Glomerular endothelial cell (primary cell): ENCODE measurements around the gene HNRNPAB. TPM values are rescaled to one million over a fixed set of nuclear protein-coding genes. Genes with fewer than 3 reads are reported as not detected.

Experiments used
- DNase-seq: peaks from one replicate; pipeline ENCODE4 v3.0.0-alpha.2; 2011; ENCODE audit warnings: low read depth, low spot score; ENCODE audit errors: extremely low read depth
- total RNA-seq: library from RNA; depleted of rRNA; stranded (reverse); fragments of >200 nt; gene quantifications from 2 replicates; pipeline ENCODE4 v1.2.3, GENCODE V29; 2015

HNRNPAB gene
- total RNA-seq: 106 and 146 TPM in 2 replicates

DNA sequence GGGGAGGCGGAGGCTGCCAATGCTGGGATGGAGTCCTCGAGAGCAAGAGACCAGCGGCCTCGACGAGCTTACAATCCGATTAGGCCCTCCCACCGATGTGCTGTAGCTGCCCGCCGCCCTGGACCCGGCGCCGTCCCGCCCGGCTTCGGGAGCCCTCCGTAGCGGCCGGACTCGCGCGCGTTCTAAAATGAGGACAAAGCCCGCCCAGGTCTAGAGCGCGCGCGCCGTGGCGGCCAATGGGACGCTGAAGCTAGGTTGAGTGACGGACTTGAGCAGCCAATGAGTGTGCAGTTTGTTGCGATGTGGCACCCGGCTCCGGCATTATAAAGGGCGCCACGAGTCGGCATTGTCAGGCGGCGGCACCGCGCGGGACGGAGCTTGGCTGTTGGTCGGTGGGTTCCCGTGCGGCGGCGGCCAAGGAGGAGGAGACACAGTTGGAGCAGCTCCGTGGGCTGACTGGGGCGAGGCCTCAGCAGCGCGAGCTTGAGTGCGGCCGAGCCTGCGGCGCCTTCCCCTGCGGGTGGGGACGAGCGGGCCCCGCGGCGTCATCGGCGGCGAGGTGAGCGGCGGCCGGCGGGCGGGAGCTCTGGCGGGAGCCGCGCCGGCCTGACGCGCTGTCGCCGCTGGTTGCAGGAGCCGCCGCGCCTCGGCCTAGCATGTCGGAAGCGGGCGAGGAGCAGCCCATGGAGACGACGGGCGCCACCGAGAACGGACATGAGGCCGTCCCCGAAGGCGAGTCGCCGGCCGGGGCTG lies at the start of gene HNRNPAB:
HNRNPAB (plus strand) TSS at position 352 of the 753 bp plus-strand sequence; CDS start at position 657, 305 bp downstream.
- DNase-seq: peak; percentile 63

DNA sequence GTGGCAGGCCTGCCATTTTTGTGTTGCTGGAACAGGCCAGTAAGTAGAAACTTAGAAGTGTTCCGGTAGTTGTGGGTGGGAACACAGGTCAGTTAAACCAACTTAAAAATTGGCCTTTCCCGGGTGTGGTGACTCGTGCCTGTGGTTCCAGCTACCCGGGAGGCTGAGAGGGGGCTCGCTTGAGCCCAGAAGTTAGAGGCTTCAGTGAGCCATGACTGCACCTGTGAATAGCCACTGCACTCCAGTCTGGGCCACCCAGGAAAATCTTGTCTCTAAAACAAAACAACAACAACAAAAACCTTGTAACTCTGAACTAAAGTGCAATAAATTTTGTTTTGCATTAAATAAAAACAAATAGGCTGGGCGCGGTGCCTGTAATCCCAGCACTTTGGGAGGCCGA lies 49.3 kb upstream of the HNRNPAB start:
- DNase-seq: no peak

DNA sequence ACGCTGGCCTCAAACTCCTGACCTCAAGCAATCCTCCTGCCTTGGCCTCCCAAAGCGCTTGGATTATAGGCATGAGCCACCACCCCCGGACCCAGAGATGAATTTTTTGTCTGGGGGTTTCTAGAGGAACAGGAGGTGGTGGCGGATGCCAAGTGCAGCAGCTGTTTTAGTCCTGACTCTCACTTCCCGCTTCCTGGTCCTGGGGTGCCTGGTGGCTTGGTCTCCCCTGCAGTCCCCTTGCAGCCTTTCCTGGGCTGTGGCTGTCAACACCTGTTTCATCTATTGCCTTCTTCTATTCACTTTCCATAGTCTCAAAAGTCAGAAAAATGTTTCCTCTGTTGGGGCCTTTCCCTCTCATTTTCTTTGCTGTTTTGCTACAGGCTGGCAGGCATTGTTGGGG lies 44.2 kb upstream of the HNRNPAB start:
- no peak for DNase-seq

DNA sequence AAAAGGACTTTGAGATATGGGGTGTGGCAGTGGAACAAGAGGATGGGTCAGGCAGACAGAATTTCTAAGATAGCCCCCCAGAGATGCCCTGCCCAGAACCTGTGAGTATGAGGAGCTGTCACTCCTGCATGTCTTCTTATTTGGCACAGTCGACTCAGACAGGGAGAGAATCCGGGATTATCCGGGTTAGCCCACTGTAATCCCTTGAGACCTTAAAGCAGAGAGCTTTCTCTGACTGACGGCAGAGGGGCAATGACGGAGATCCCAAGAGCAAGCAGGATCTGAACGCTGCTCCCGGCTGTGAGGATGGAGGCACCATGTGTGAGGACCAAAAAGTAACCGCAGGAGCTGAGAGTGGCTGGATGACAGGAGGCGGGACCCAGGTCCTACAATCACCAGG lies 41.9 kb upstream of the HNRNPAB start:
- DNase-seq: no peak

DNA sequence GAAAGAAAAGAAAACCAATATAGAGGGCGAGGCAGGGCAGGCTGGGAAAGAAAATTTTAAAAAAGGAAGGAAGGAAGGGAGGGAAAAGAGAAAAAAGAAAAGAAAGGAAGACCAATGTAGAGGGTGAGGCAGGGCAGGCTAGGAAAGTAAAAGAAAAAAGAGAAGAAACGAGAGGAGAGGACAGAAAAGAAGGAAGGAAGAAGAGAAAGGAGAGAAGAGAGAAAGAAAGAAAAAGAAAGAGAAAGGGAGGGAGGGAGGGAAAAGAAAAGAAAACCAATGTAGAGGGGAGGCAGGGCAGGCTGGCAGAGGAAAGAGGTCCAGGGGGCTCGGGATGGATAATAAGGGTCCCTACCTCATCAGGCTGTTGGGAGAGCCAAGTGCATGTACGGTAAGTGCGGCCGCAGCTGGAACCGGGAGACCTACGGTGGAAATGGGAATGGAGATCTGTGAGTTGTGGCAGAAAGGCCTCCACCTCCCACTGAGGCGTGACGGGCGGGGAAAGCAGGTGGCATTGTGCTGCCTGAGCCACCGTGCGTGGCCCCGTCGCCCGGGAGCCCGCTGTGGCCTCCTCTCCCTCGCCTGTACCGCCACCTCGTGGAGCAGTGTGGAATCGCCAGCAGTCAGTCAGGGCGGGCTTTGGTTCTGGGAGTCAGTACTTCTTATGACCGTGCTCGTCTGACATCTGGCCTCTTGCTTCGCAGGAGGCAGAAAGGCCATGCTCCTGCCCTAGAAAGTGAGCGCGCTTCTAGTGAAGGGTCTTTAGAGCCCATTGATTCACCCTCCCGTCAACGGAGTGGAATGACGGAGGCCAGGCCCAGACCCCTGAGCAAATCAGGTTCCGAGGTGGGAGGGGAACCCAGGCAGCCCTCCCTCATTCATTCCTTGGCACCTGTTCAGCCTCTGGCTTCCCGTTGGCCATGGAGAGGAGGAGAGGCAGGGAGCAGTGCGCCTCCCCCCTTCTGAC lies 40.3 kb upstream of the HNRNPAB start:
- DNase-seq: no peak

DNA sequence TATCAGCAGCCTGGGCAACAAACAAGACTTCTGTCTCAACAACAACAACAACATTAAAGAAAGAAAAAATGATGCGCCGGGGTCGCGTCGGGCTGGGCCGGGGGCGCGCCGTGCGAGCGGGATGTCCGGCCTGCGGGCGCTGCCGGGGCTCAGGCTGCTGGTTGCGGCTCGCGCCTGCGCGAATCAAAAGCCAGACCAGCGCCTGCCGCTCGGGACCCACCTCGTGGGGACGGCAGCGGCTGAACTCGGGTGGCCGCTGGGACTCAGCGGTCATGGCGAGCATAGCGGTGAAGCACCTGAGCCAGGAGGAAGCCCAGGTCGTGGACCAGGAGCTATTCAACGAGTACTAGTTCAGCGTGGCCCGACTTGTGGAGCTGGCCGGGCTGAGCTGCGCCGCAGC lies 38.8 kb upstream of the HNRNPAB start:
- no peak for DNase-seq

DNA sequence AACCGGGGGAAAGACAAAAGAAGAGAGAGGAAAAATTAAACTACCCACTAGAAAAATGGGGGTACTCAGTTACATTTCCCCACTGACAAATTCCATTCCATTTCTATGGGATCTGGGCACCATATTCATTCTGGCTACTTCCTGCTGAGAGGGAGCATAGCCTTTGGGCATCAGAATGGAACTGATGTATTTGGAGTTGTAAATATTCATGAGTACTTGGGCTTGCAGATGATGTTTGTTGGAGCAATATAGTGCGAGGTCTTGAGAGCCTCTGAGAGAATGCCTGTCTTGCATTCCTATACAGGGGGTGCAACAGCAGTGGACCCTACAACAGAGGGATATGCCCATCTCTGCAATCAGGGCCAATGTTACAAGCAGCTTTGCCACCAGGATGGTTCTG lies 33.9 kb upstream of the HNRNPAB start:
- no peak for DNase-seq

DNA sequence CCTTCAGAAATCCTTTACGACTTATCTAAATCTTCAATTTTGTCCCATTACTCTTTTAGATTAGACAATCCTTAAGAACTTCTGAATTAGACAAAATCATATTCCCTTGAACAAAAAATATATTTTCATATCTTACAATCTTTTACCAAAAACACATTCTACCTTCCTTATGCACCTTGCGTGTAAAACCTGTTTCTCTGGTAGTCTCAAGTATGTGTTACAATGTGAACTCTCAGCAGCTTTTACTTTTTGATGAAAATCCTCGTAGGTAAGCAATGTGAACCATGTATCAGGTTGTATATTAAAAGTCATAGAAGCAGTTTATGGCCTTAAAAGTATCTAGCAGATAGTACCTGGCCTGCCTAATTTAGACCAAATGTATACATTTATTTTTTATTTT lies 29.9 kb upstream of the HNRNPAB start:
- no peak for DNase-seq

DNA sequence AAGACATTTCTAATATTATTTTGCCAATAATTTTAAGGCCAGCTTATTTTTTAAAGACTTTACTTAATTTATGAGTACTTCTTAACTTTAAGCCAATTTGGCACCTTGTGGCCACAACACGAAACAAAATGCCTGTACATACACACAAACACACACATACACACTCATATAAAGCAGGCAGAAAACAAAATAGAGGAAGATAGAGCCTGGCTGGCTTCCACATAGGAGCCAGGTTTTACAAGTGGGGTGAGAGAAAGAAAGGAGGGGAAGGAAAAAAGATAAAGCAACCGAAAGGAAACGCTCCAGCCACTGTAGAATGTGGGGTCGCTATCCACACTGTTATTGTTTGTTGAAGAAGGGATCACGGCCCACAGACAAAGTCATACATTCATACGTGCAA lies 27.5 kb upstream of the HNRNPAB start:
- no peak for DNase-seq

DNA sequence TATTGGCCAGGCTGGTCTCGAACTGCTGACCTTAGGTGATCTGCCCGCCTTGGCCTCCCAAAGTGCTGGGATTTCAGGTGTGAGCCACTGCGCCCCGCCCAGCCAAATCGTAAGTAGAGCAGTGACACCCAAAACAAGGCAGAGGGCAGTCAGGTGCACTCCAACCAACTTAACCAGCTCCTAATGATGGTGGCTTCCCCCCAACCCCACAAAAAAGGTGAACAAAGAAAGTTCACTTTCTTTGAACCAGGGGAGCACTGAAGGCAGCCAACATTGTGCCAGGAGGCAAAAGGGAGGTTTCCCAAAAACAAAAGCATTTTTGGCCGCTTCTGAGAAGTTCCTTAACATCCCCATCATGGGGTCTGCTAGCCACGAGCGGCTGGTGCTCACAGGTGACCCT lies 26.8 kb upstream of the HNRNPAB start:
- no peak for DNase-seq

DNA sequence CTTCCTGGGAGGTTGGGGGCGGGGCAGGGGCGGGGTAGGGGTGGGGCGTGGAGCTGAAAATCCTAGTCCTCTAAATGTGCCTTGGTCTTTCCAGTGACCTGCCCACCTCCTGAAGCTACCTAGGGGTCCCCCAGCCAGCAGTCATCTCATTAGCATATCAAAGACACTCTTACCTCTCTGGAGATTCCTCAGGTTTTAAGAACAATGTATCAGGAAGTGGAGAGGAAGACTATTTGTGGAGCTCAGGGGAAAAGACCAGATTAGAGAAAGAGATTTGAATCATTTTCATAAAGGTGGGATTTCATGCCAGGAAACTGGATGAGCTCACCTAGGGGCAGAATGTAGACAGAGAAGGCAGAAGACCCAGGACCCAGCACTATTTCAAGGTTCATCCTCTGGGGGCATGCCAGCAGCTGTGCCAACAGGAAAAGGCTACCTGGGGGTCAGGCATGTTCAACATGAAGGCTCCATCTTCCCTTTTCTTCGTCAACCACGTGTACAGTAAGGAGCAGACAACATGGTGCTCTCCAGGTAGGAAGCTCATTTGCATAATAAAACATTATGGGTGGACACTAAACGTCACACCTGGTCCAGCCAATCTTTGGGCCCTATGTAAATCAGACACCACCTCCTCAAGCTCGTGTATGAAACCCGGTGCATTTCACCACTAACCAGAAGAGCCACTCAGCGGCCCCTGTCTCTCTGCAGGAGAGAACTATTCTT lies 24.0 kb upstream of the HNRNPAB start:
- DNase-seq: no peak

DNA sequence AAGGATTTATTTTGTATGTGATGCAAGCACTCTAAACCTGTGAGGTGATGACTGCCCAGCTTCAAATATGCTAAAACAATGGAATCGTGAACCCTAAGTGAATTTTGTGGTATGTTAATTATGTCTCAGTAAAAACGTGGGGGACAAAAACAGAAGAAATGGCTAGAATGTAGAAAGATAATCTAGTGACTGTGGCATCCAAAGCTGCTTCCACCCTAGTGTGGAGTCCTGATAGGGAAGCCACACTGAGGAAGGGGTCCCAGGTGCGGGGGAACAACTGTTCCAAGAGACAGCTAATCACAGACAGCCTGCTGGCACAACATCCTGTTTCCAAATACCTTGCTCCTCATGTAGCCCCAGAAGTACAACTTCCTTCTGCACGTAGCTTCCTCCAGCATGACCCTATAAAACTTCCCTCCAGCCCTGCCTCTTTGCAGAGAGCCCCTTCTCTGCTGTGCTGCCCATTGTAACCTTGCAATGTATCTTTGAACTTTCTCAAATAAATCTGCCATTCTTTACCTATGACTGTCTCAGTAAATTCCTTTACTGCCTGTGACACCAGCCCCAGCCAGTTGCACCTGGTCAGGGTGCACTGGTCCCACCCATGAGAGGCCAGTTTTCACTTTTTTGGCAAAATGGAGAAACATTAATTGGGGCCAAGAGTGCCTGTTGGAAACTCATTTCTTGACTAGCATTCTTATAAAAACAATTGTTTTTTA lies 22.0 kb upstream of the HNRNPAB start:
- DNase-seq: no peak

DNA sequence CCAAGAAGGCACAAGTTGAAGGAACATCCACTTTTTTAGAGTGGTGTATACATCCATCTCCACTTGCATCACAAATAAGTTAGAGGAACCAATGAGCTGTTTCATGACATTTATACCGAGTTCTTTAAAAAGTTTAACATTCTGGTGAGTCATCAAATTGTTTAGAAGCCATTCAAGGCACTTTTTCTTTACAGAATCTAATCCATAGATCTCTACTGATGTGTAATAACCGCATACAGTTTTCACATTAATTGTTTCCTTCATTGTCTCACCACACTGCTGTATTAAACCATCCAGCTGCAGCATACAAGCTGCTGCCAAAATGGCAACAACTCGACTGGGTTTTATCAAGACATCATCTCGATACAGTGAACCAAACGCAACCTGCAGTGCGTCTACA lies 17.9 kb upstream of the HNRNPAB start:
- DNase-seq: no peak

DNA sequence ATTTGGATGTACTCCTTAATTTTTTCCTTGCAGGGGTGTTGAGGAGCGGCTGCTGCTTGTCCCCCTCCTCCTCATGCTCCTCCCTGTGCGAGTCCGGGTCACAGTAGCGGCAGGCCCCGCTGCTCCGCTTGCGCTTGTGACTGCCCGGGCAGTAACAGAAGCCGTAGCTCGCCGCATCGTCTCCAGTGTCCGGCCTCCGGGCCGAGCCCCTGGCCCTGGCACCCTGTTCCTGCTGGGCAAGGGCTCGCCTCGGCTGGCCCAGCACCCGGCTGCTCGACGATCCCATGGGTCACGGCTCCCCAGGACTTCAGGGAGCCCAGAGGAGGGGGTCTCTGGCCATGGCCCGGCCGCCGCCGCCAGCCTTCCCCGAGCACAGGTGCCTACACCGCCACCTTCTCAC lies 17.3 kb upstream of the HNRNPAB start, which contains the start of gene GMCL2:
GMCL2 (minus strand) TSS at position 358 of the 400 bp plus-strand sequence; CDS start at position 286, 72 bp downstream.
- DNase-seq: no peak

DNA sequence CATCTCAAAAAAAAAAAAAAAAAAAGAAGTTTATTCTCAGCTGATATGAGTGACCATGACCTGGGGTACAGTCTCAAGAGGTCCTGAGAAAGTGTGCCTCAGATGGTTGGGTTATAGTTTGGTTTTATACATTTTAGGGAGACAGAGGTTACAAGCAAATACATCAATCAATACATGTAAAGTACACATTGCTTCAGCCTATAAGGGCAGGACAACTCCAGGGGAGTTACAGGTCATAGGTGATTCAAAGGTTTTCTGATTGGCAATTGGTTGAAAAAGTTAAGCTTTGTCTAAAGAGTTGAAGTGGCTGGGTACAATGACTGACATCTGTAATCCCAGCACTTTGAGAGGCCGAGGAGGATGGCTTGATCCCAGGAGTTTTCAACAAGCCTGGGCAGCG lies 14.9 kb upstream of the HNRNPAB start:
- no peak for DNase-seq

DNA sequence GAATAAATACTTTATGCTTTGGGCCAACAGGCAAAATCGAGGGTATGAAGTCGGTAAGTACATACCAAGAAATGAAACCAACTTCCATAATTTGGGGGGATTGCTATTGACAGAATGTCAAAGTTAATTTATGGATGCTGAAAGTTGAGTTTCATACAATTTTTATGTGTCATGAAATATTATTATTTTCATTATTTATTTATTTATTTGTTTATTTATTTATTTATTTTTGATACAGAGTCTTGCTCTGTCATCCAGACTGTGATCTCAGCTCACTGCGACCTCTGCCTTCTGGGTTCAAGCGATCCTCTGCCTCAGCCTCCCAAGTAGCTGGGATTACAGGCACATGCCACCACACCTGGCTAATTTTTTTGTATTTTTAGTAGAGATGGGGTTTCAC lies 12.7 kb upstream of the HNRNPAB start:
- no peak for DNase-seq

DNA sequence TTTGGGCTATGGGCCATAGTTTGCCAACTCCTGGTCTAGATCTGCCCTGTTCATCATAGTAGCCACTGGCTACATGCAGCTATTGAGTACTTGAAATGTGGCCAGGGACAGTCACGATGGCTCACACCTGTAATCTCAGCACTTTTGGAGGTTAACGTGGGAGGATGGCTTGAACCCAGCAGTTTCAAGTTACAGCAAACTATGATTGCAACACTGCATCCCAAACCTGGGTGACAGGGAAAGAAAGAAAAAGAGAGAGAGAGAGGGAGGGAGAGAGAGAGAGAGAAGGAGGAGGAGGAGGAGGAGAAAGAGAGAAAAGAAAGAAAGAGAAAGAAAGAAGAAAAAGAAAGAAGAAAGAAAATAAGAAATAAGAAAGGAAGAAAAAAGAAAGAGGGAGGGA lies 12.1 kb upstream of the HNRNPAB start:
- DNase-seq: no peak

DNA sequence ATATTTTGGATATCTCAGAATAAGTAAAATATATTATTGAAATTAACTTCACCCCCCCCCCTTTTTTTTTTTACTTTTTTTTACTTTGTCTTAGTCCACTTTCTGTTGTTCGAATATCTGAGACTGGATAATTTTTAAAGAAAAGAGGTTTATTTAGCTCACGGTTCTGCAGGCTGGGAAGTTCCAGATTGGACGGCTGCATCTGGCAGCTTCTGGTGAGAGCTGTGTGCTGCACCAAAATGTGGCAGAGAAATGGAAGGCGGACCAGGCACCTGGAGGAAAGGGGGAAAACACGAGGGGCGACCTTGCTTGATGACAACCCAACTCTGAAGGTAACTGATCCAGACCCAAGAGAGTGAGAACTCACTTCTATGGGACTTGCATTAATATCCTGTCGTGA lies 11.5 kb upstream of the HNRNPAB start:
- DNase-seq: no peak

DNA sequence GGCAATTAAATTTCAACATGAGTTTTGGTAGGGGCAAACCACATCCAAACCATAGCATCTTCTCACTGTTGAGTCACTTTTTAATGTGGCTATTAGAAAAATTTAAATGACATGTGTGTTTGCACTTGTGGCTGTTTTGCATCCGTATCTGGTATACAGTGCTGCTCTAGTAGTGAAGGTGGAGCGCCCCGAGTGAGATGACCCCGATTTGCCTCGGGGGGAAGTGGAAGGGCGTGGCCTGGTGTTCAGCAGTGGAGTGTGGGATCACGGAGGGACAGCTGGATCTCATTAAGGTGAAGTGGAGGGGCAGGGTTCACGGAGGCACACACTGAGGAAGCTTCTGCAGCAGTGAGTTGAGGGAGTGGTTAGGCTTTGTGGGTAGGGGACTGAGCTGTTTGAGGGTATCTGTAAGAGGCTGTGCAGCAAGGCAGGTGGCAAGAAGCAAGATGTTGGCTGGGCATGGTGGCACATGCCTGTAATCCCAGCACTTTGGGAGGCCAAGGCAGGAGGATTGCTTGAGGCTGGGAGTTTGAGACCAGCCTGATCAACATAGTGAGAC lies 11.0 kb upstream of the HNRNPAB start:
- no peak for DNase-seq

DNA sequence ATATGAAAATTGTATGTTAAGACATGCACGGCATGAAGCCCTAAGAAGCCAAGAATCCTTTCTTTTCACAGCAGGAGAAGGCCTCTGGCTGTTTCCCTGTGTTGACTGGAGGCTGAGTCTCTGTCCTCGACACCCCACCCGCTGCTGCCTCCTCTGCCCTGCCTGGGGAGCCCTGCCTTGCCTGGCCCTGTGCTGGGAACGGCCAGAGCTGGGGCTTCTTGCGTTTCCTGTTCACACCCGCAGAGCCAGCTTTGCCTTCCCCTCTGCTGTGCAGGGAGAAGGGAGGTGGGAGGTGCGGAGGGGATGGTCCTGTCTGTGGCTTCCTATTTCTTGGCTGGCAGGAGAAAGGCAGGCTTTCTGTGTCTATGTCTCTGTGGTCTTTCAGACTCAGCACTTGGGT lies 10.3 kb upstream of the HNRNPAB start:
- no peak for DNase-seq
